HepG2 (cell line): ENCODE results near the gene AGRP. TPM values are rescaled to one million over a fixed set of nuclear protein-coding genes. Genes with fewer than 3 reads are reported as not detected.

Experiments
- ATAC-seq: fragments of 200-7000 bp; cut with Tn5 transposase; 3 replicates; pipeline ENCODE4 v1.9.1; 2020; ENCODE audit warnings: mild to moderate bottlenecking, moderate library complexity
- BruUV-seq: library from RNA; stranded (reverse); fragments of 400-500 nt; replicated peaks from 2 replicates; lab custom pipeline; 2021; lab: Mats Ljungman, UMichigan
- CTCF ChIA-PET: fragments of 300-600 bp; formaldehyde crosslinking; extraction: SDS; loops from one replicate; lab custom pipeline; 2021; ENCODE audit warnings: low total read pairs, inconsistent platforms, low intra/inter-chr PET ratio; lab: Yijun Ruan, JAX
- POLR2A ChIA-PET: fragments of 350-600 bp; sonication (Branson Sonifier 250); formaldehyde crosslinking; loops from one replicate; lab custom pipeline; 2020; ENCODE audit warnings: antibody characterized with exemption, inconsistent platforms; lab: Yijun Ruan, JAX
- DNase-seq: peaks from one replicate; pipeline ENCODE4 v3.0.0-alpha.2; 2015; ENCODE audit warnings: low spot score
- FAIRE-seq: peaks from 3 replicates; lab custom pipeline; 2011; peaks lifted over from hg19 to GRCh38; lab: Jason Lieb, UNC
- H2AFZ ChIP-seq: one replicate; pipeline ENCODE4 v1.6.1; 2011; ENCODE audit warnings: low read length, inconsistent platforms
- H3K27ac ChIP-seq: fragments of 300-600 bp; 3 replicates; pipeline ENCODE4 v1.8.0; 2011; ENCODE audit warnings: mixed run types, mild to moderate bottlenecking, mixed read lengths, low read length, inconsistent platforms; ENCODE audit not compliant: insufficient read depth; ENCODE audit errors: extremely low read length
- H3K27me3 ChIP-seq, 2 experiments: fragments of 200-600 bp in 1 of 2; 2 replicates in 1 of 2; 3 replicates in 1 of 2; pipeline versions ENCODE4 v1.6.0 to v1.8.0; 2011; ENCODE audit warnings: low read length in 2 of 2, mild to moderate bottlenecking in 2 of 2, moderate library complexity in 2 of 2, inconsistent platforms in 1 of 2; ENCODE audit not compliant: insufficient read depth in 2 of 2, control insufficient read depth in 1 of 2
- H3K36me3 ChIP-seq, 2 experiments: fragments of 200-600 bp in 1 of 2; replicated peaks in 1 of 2; 2 replicates in 1 of 2; 3 replicates in 1 of 2; pipeline versions ENCODE4 v1.5.1 to v1.8.0; 2011; ENCODE audit warnings: low read length in 2 of 2, inconsistent platforms in 1 of 2; ENCODE audit not compliant: insufficient read depth in 2 of 2, control insufficient read depth in 1 of 2
- H3K4me1 ChIP-seq: 2 replicates; pipeline ENCODE4 v1.5.1; 2012; ENCODE audit warnings: low read length, inconsistent platforms; ENCODE audit not compliant: insufficient read depth
- H3K4me2 ChIP-seq: 2 replicates; pipeline ENCODE4 v1.6.0; 2011; ENCODE audit warnings: low read depth, low read length, inconsistent platforms
- H3K4me3 ChIP-seq, 3 experiments: fragments of 200-600 bp in 1 of 3; sonication (generic), shearing (Covaris generic) in 1 of 3; replicated peaks in 1 of 3; 2 replicates each; pipeline ENCODE4 v1.5.1; 2011 to 2016; ENCODE audit warnings: low read length in 3 of 3, inconsistent platforms in 2 of 3, low read depth in 2 of 3, mild to moderate bottlenecking in 2 of 3, control low read depth in 1 of 3, mixed read lengths in 1 of 3; ENCODE audit not compliant: insufficient read depth in 1 of 3
- H3K79me2 ChIP-seq: one replicate; pipeline ENCODE4 v1.6.1; 2011; ENCODE audit warnings: low read length, inconsistent platforms; ENCODE audit not compliant: insufficient read depth
- H3K9ac ChIP-seq: 2 replicates; pipeline ENCODE4 v1.6.0; 2011; ENCODE audit warnings: mild to moderate bottlenecking, low read depth, low read length, inconsistent platforms; ENCODE audit not compliant: insufficient read depth
- H3K9me3 ChIP-seq: 2 replicates; pipeline ENCODE4 v1.5.1; 2012; ENCODE audit warnings: mild to moderate bottlenecking, low read length
- H4K20me1 ChIP-seq: 2 replicates; pipeline ENCODE4 v1.6.0; 2011; ENCODE audit warnings: inconsistent platforms, mild to moderate bottlenecking, low read length, moderate library complexity; ENCODE audit not compliant: insufficient read depth
- ATF4 ChIP-seq, 2 experiments: fragments of 450-650 bp in 1 of 2; sonication (generic) in 1 of 2; formaldehyde crosslinking; IDR thresholded peaks; 2 replicates each; pipeline versions ENCODE4 v1.5.0 to v1.8.0; 2020 to 2022; ENCODE audit warnings: mild to moderate bottlenecking in 1 of 2, missing genetic modification reagents in 1 of 2
- HMGA1 ChIP-seq: sonication (generic); formaldehyde crosslinking; conservative IDR thresholded peaks from 2 replicates; pipeline ENCODE4 v1.4.0; 2020; ENCODE audit warnings: missing genetic modification reagents
- HNRNPH1 ChIP-seq: fragments of 200-400 bp; formaldehyde crosslinking; optimal IDR thresholded peaks from 2 replicates; pipeline ENCODE3; 2017; ENCODE audit warnings: mild to moderate bottlenecking, low read depth, low read length
- HNRNPLL ChIP-seq: fragments of 200-400 bp; formaldehyde crosslinking; IDR thresholded peaks from 2 replicates; pipeline ENCODE4 v1.6.1; 2017; ENCODE audit warnings: mild to moderate bottlenecking, low read depth, low read length; ENCODE audit not compliant: poor library complexity, severe bottlenecking
- KAT8 ChIP-seq: IDR thresholded peaks from 2 replicates; pipeline ENCODE4 v1.6.1; 2016; ENCODE audit warnings: missing genetic modification reagents, missing compliant biosample characterization
- KMT2A ChIP-seq: sonication (generic); formaldehyde crosslinking; IDR thresholded peaks from 2 replicates; pipeline ENCODE4 v1.4.0; 2020; ENCODE audit warnings: missing genetic modification reagents
- RXRA ChIP-seq: sonication (generic); formaldehyde crosslinking; IDR thresholded peaks from 2 replicates; pipeline ENCODE4 v1.5.1; 2020; ENCODE audit warnings: missing genetic modification reagents
- SMAD9 ChIP-seq: sonication (generic); formaldehyde crosslinking; IDR thresholded peaks from 2 replicates; pipeline ENCODE4 v1.5.1; 2020; ENCODE audit warnings: mild to moderate bottlenecking, missing genetic modification reagents
- SRSF4 ChIP-seq: fragments of 200-400 bp; formaldehyde crosslinking; IDR thresholded peaks from one replicate; pipeline ENCODE4 v1.6.1; 2018; ENCODE audit warnings: mild to moderate bottlenecking, low read depth, low read length, moderate library complexity; ENCODE audit not compliant: poor library complexity, severe bottlenecking
- SSRP1 ChIP-seq: IDR thresholded peaks from 2 replicates; pipeline ENCODE4 v1.6.1; 2016; ENCODE audit warnings: control low read depth
- WIZ ChIP-seq: sonication (generic); formaldehyde crosslinking; IDR thresholded peaks from 2 replicates; pipeline ENCODE4 v1.5.1; 2020; ENCODE audit warnings: mild to moderate bottlenecking, missing genetic modification reagents
- ZIK1 ChIP-seq: sonication (generic); formaldehyde crosslinking; IDR thresholded peaks from 2 replicates; pipeline ENCODE4 v1.5.0; 2020; ENCODE audit warnings: mild to moderate bottlenecking, low read depth, missing genetic modification reagents, borderline replicate concordance
- ZNF773 ChIP-seq: sonication (generic); formaldehyde crosslinking; IDR thresholded peaks from 2 replicates; pipeline ENCODE4 v1.4.0; 2020; ENCODE audit warnings: missing genetic modification reagents, borderline replicate concordance
- ZNF841 ChIP-seq: sonication (generic); formaldehyde crosslinking; IDR thresholded peaks from 2 replicates; pipeline ENCODE4 v1.8.1; 2023; ENCODE audit warnings: missing genetic modification reagents, borderline replicate concordance
- ZSCAN31 ChIP-seq: sonication (generic); formaldehyde crosslinking; IDR thresholded peaks from 2 replicates; pipeline ENCODE4 v1.5.0; 2020; ENCODE audit warnings: low read depth, mild to moderate bottlenecking, missing genetic modification reagents
- WGBS: methylation state at CpG from one replicate; pipeline ENCODE4 v1.1.6; 2017; ENCODE audit warnings: low lambda C conversion rate; 5-methylcytosine and 5-hydroxymethylcytosine counted together
- in situ Hi-C: cut with HindIII; loops from 2 replicates; pipeline ENCODE4 v1.10.0; 2017; ENCODE audit warnings: low pct_unique_long_range_greater_than_20kb; ENCODE audit not compliant: extremely low pct_ligation_motif_present
- intact Hi-C: fragments of 100-400 bp; cut with micrococcal nuclease; formaldehyde crosslinking; loops from one replicate; pipeline ENCODE4 v1.10.0; 2022; ENCODE audit not compliant: unreplicated experiment
- polyA plus RNA-seq, 8 experiments: library from polyadenylated mRNA; depleted of rRNA in 3 of 8; stranded (reverse) in 7 of 8; unstranded in 1 of 8; fragments of >200 nt; fragmentation: Illumina TruSeq in 4 of 8; extraction: Trizol in 4 of 8; gene quantifications; 2 replicates each; pipeline versions ENCODE4 v1.2.1 to v1.2.3, GENCODE V29; 2011 to 2016; ENCODE audit warnings: low read depth in 4 of 8, missing spikeins in 1 of 8, mixed read lengths in 1 of 8; ENCODE audit not compliant: insufficient read depth in 1 of 8
- total RNA-seq, 5 experiments: library from RNA; depleted of rRNA; stranded (reverse); fragments of >200 nt; fragmentation: Illumina TruSeq; extraction: Trizol; gene quantifications; 2 replicates each; pipeline ENCODE4 v1.2.3, GENCODE V29; 2016; ENCODE audit warnings: low read depth in 1 of 5
- TF ChIP-seq, protein P1 (sequence below): IDR thresholded peaks from 2 replicates; pipeline ENCODE4 v1.6.1; 2016; ENCODE audit warnings: low read depth, control low read depth
- TF ChIP-seq, protein P2 (sequence below): IDR thresholded peaks from 2 replicates; pipeline ENCODE4 v1.6.1; 2016; ENCODE audit warnings: control low read depth

AGRP gene
- total and polyA plus RNA-seq, 2 of the 13 experiments (the other 11 are each of a cell fraction or from before 2014, with no cell fraction given): not detected

DNA sequence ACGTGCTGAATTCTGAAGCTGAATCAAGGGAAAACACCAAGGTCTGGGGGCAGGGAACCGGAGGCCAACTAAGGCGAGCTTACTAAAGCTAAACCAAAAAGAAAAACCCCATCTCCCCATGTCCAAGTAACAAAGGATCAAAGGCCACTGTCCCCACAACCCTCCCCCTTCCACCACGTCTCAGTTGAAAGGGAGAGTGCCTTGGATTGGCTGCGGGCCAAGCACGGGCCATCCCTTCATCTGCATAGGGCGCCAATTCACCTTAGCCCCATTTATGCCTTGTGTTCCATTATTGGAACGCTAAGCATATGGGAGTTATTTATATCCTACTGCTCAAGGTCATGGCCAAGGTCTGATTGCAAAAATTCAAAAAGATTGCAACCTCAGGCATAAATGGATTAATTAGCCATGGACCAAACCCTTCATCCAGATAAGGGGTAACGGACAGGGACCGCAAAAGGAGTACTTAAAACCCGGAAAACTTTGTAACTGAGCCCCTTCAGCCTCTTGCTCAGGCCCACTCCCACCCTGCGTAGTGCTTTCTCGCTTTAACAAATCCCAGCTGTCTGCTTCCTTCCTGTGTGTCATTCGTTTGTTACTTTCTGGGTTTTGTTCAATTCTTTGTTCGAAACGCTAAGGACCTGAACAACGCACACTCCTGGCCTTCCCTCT, 1.6 kb downstream of the AGRP start (continued):
- TF ChIP-seq SRSF4: no peak

DNA sequence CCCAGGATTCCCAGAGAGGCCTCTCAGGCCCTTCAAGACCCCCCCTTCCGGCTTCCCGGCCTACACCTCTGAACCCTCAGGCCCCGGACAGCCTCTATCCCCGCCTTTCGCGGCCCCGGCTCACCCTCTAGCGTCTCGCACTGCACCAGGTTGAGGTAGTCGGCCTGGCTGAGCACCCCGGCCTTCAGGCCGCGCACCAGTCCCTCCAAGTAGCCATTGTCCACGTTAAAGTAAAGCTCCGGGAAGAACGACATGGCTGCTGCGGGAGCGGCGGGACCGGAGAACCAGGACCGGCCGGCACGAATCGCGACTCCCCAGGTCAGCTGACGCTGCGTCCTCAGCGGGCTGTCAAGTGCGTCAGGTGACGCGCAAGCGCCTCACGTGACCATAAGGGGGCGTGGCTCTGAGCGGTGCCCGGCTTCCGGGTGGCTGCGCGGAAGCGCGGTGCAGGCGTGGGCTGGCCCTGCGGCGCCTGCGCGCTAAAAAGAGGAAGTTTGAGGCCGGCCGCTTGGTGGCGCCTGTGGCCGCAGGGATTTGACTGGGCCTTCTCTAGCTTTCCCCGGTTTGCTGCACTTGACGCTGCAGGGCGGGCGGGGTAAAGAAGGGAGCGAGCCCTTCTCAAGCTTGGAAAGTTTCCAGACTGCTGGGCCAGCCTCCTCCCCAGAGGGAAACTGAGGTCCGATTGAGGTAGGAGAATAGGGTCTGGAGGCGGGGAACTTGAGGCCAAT, 2.4 kb downstream of the AGRP start, which contains the start of gene ATP6V0D1:
TSS of gene ATP6V0D1 (minus strand) at position 325 of the 728 bp plus-strand sequence. CDS start at position 254, 71 bp downstream.
- DNase-seq: peak; percentile 96
- intact Hi-C loops: loop anchor here (1.0 to 5.0 kb wide), 2 partner anchors 33 to 54 kb away; no protein-coding TSS in a partner anchor
- Histone ChIP-seq H3K27me3 (no peaks in the 10 kb centered on the region; a peak in 1 of 5 replicates), H4K20me1 (no peaks in the 10 kb centered on the region), H3K36me3 (no peaks in the 10 kb centered on the region; a peak in 1 of 5 replicates), H3K79me2 (peaks cover 26% of the 10 kb centered on the region), H3K9me3 (no peaks in the 10 kb centered on the region), H3K27ac (peak within 1 kb of the TSS; percentile 91), H2AFZ (peak within 1 kb of the TSS; percentile 62), H3K4me1 (peaks cover 58% of the 10 kb centered on the region), H3K9ac (peak within 1 kb of the TSS; percentile 93), H3K4me2 (peak within 1 kb of the TSS; percentile 98), H3K4me3 (peak within 1 kb of the TSS; percentile 87 to 98 (median 88))
- ChIA-PET POLR2A (interaction anchor here (0.7 to 2.9 kb wide), 21 partner anchors 9 to 967 kb away, joined by 3 to 22 read pairs (median 4); partner anchors contain the start of genes ACD, ENKD1, HSD11B2 and KCTD19), CTCF (interaction anchor here (1.1 to 2.0 kb wide), 3 partner anchors 13 to 40 kb away, joined by 6 to 9 read pairs (median 8); no protein-coding TSS in a partner anchor)
- in situ Hi-C loops: loop anchor here (5.0 kb wide), 1 partner anchor 36 kb away; no protein-coding TSS in a partner anchor
- WGBS: under 1% methylated on average over 43 of the region's 57 CpGs
- FAIRE-seq: peak; percentile 53
- BruUV-seq: no TSS peak
- ATAC-seq: peak; percentile 85
- TF ChIP-seq HNRNPH1 (no peak), HMGA1 (CRISPR knock-in tag) (no peak), KAT8 (peak; percentile 100), SMAD9 (CRISPR knock-in tag) (no peak), ZNF773 (0 out of 2 replicates have a peak, but pooled peaks have one; percentile 19), ZIK1 (CRISPR knock-in tag) (peak; percentile 95; the same call in 1 of the 2 replicates), SSRP1 (CRISPR knock-in tag) (0 out of 2 replicates have a peak, but pooled peaks have one; percentile 87), KMT2A (CRISPR knock-in tag) (peak; percentile 95), RXRA (CRISPR knock-in tag) (peak; percentile 80), HNRNPLL (peak; percentile 80), ZSCAN31 (CRISPR knock-in tag) (peak; percentile 98), ATF4 (CRISPR knock-in tag; IDR thresholded peaks at IDR 0.05) (no peak), WIZ (CRISPR knock-in tag) (peak; percentile 34; the same call in 1 of the 2 replicates), ZNF841 (CRISPR knock-in tag) (no peak)
- TF ChIP-seq, protein P1, sequence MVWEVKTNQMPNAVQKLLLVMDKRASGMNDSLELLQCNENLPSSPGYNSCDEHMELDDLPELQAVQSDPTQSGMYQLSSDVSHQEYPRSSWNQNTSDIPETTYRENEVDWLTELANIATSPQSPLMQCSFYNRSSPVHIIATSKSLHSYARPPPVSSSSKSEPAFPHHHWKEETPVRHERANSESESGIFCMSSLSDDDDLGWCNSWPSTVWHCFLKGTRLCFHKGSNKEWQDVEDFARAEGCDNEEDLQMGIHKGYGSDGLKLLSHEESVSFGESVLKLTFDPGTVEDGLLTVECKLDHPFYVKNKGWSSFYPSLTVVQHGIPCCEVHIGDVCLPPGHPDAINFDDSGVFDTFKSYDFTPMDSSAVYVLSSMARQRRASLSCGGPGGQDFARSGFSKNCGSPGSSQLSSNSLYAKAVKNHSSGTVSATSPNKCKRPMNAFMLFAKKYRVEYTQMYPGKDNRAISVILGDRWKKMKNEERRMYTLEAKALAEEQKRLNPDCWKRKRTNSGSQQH: peak; percentile 93; the same call in 1 of the 2 replicates
- TF ChIP-seq, protein P2, sequence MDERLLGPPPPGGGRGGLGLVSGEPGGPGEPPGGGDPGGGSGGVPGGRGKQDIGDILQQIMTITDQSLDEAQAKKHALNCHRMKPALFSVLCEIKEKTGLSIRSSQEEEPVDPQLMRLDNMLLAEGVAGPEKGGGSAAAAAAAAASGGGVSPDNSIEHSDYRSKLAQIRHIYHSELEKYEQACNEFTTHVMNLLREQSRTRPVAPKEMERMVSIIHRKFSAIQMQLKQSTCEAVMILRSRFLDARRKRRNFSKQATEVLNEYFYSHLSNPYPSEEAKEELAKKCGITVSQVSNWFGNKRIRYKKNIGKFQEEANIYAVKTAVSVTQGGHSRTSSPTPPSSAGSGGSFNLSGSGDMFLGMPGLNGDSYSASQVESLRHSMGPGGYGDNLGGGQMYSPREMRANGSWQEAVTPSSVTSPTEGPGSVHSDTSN (CRISPR knock-in tag): peak; percentile 53; the same call in 1 of the 2 replicates
